ENCODE data around the gene SMLR1. TPM values are rescaled to one million over a fixed set of nuclear protein-coding genes. Genes with fewer than 3 reads are reported as not detected.

Gene SMLR1
- total RNA-seq, result not detected in 2 replicates

GRCh38 chr6:130827247-130828149, at the start of gene SMLR1:
Gene SMLR1 (plus strand): TSS chr6:130827406. CDS start chr6:130827414, 8 bp downstream.

Other genes with a start within 250 kb of the SMLR1 start
- 63.8 and 68.7 TPM in 2 replicates for gene EPB41L2, start 235.8 kb downstream of the SMLR1 start, total RNA-seq

Data from smooth muscle cell of bladder (primary cell).